ENCODE data around the gene CCDC134. TPM values are rescaled to one million over a fixed set of nuclear protein-coding genes. Genes with fewer than 3 reads are reported as not detected.

The CCDC134 gene
- total RNA-seq, 1 experiment from 2014 or later = 20.1 TPM

- Mint-ChIP-seq H3K4me3 (ENCODE audit: low read depth, unreplicated experiment) (no peak overlapping the region), H3K27me3 (ENCODE audit: unreplicated experiment) (peaks cover 21% of the 10 kb centered on the region), H3K9me3 (ENCODE audit: low read depth, unreplicated experiment) (no peaks in the 10 kb centered on the region), H3K27ac (ENCODE audit: unreplicated experiment) (no peak overlapping the region), H3K4me1 (ENCODE audit: low read depth, unreplicated experiment) (no peaks in the 10 kb centered on the region), H3K36me3 (ENCODE audit: insufficient read depth, unreplicated experiment) (no peaks in the 10 kb centered on the region)
- BruUV-seq (replicated peaks) = no TSS peak
- intact Hi-C loops (cut with micrococcal nuclease; ENCODE audit: unreplicated experiment) = no loop called here
- TF ChIP-seq CTCF (IDR thresholded peaks at IDR 0.05; ENCODE audit: unreplicated experiment) = no peak
- CTCF ChIA-PET = no interaction called here
- DNase-seq = no peak
These were observed 42.2 kb upstream of the CCDC134 start for GRCh38 chr22:41758231-41758630.

- peak; percentile 39 for DNase-seq
- Mint-ChIP-seq H3K4me1 (ENCODE audit: low read depth, unreplicated experiment) (no peaks in the 10 kb centered on the region), H3K27ac (ENCODE audit: unreplicated experiment) (no peak overlapping the region), H3K36me3 (ENCODE audit: insufficient read depth, unreplicated experiment) (no peaks in the 10 kb centered on the region), H3K4me3 (ENCODE audit: low read depth, unreplicated experiment) (no peak overlapping the region), H3K9me3 (ENCODE audit: low read depth, unreplicated experiment) (no peaks in the 10 kb centered on the region), H3K27me3 (ENCODE audit: unreplicated experiment) (peaks cover 13% of the 10 kb centered on the region)
- CTCF ChIA-PET = interaction anchor here (1.0 kb wide), 1 partner anchor 66 kb away, joined by 4 read pairs; no protein-coding TSS in a partner anchor
- no TSS peak for BruUV-seq (replicated peaks)
- intact Hi-C loops (cut with micrococcal nuclease; ENCODE audit: unreplicated experiment) = no loop called here
- TF ChIP-seq CTCF (IDR thresholded peaks at IDR 0.05; ENCODE audit: unreplicated experiment) = peak; percentile 38
These were observed 37.3 kb upstream of the CCDC134 start for GRCh38 chr22:41762980-41763779.

- H3K4me3 Mint-ChIP-seq (ENCODE audit: low read depth, unreplicated experiment) = no peak overlapping the region
- intact Hi-C loops (cut with micrococcal nuclease; ENCODE audit: unreplicated experiment) = no loop called here
- CTCF ChIA-PET = no interaction called here
- H3K27me3 Mint-ChIP-seq (ENCODE audit: unreplicated experiment) = peaks cover 13% of the 10 kb centered on the region
- H3K9me3 Mint-ChIP-seq (ENCODE audit: low read depth, unreplicated experiment) = no peaks in the 10 kb centered on the region
- no peak overlapping the region for H3K27ac Mint-ChIP-seq (ENCODE audit: unreplicated experiment)
- TF ChIP-seq CTCF (IDR thresholded peaks at IDR 0.05; ENCODE audit: unreplicated experiment) = no peak
- H3K4me1 Mint-ChIP-seq (ENCODE audit: low read depth, unreplicated experiment) = no peaks in the 10 kb centered on the region
- no peaks in the 10 kb centered on the region for H3K36me3 Mint-ChIP-seq (ENCODE audit: insufficient read depth, unreplicated experiment)
- DNase-seq = no peak
- no TSS peak for BruUV-seq (replicated peaks)
These were observed 34.0 kb upstream of the CCDC134 start for GRCh38 chr22:41766476-41766875.

- H3K36me3 Mint-ChIP-seq (ENCODE audit: insufficient read depth, unreplicated experiment) = no peaks in the 10 kb centered on the region
- DNase-seq = no peak
- CTCF ChIA-PET = interaction anchor here (1.2 to 1.3 kb wide), 2 partner anchors 12 to 37 kb away, joined by 3 to 4 read pairs; no protein-coding TSS in a partner anchor
- no peak overlapping the region for H3K4me3 Mint-ChIP-seq (ENCODE audit: low read depth, unreplicated experiment)
- TF ChIP-seq CTCF (IDR thresholded peaks at IDR 0.05; ENCODE audit: unreplicated experiment) = no peak
- H3K27me3 Mint-ChIP-seq (ENCODE audit: unreplicated experiment) = peaks cover 4% of the 10 kb centered on the region
- peaks cover 13% of the 10 kb centered on the region for H3K4me1 Mint-ChIP-seq (ENCODE audit: low read depth, unreplicated experiment)
- no peak overlapping the region for H3K27ac Mint-ChIP-seq (ENCODE audit: unreplicated experiment)
- no TSS peak for BruUV-seq (replicated peaks)
- no peaks in the 10 kb centered on the region for H3K9me3 Mint-ChIP-seq (ENCODE audit: low read depth, unreplicated experiment)
- intact Hi-C loops (cut with micrococcal nuclease; ENCODE audit: unreplicated experiment) = no loop called here
These were observed 32.0 kb upstream of the CCDC134 start for GRCh38 chr22:41768430-41768829.
